ENCODE measurements around the gene RNH1. TPM values are rescaled to one million over a fixed set of nuclear protein-coding genes. Genes with fewer than 3 reads are reported as not detected.
A peak's percentile ranks its signal among the peaks of the same experiment; 100 is the strongest.

RNH1 gene
- total RNA-seq, 4 donors from 2014 or later, result 138 to 197 (median 159) TPM

DNA sequence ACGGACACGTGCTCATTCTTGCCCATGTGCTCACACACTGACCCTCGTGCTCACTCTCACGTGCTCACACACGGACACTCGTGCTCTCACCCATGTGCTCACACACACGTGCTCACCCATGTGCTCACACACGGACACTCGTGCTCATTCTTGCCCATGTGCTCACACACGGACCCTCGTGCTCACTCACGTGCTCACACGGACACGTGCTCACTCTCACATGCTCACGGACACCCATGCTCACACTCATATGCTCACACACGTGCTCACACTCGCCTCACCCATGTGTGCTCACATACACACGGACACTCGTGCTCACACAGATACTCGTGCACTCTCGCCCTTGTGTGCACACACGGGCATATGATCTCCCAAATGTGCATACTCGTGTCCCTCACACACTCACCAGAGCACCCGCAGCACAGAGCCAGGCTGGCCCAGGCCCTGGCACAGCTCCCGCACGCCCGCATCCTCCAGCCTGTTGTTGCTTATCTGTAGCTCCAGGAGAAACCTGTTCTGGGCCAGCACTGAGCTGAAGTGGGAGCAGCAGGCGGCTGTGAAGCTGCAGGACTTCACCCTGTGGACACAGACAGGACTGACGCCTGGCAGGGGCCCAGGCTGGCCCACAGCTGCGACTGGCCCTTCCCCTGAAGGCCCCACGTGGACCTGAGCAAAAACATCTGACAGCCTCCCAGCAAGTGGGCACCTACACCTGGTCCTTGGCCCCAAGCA is 9.3 kb downstream of the RNH1 start:
- DNase-seq (no peak), ATAC-seq (no peak)
- Histone ChIP-seq H3K27ac (no peak overlapping the region), H3K27me3 (no peaks in the 10 kb centered on the region), H3K9me3 (no peaks in the 10 kb centered on the region), H3K4me3 (no peak overlapping the region), H3K4me1 (no peaks in the 10 kb centered on the region), H3K36me3 (peaks cover 4 to 81% of the 10 kb centered on the region in 2 donors)
- intact Hi-C loops (cut with DNase I; ENCODE audit: low total_unique reads), result no loop called here
- in situ Hi-C loops (cut with MboI; ENCODE audit: low sequenced_read_pairs in 4 of 4), result no loop called here
- TF ChIP-seq, protein P1, sequence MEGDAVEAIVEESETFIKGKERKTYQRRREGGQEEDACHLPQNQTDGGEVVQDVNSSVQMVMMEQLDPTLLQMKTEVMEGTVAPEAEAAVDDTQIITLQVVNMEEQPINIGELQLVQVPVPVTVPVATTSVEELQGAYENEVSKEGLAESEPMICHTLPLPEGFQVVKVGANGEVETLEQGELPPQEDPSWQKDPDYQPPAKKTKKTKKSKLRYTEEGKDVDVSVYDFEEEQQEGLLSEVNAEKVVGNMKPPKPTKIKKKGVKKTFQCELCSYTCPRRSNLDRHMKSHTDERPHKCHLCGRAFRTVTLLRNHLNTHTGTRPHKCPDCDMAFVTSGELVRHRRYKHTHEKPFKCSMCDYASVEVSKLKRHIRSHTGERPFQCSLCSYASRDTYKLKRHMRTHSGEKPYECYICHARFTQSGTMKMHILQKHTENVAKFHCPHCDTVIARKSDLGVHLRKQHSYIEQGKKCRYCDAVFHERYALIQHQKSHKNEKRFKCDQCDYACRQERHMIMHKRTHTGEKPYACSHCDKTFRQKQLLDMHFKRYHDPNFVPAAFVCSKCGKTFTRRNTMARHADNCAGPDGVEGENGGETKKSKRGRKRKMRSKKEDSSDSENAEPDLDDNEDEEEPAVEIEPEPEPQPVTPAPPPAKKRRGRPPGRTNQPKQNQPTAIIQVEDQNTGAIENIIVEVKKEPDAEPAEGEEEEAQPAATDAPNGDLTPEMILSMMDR (IDR thresholded peaks at IDR 0.05 in 4 of 5, conservative IDR thresholded peaks at IDR 0.05 in 1 of 5), result no peak
- TF ChIP-seq POLR2A (IDR thresholded peaks at IDR 0.05), result no peak

DNA sequence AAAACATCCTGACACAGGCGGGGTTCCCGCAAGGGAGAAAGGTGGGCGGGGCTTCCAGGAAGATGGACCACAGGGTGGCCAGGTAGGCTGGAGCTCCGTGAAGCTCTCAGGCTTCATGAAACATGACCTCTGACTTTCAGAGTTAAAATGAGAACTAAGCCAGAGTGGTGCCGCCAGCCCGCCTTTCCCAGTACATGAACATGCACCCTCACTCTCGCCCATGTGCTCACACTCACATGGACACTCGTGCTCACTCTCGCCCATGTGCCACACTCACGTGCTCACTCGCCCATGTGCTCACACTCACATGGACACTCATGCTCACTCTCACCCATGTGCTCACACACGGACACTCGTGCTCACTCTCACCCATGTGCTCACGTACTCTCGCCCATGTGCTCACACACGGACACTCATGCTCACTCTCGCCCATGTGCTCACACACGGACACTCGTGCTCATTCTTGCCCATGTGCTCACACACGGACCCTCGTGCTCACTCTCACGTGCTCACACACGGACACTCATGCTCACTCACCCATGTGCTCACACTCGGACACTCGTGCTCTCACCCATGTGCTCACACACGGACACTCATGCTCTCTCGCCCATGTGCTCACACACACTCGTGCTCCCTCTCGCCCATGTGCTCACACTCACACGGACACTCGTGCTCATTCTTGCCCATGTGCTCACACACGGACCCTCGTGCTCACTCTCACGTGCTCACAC is 10.0 kb downstream of the RNH1 start:
- H3K4me1 ChIP-seq, result no peaks in the 10 kb centered on the region
- no peak overlapping the region for H3K27ac ChIP-seq
- H3K9me3 ChIP-seq, result no peaks in the 10 kb centered on the region
- no peaks in the 10 kb centered on the region for H3K27me3 ChIP-seq
- no peak overlapping the region for H3K4me3 ChIP-seq
- no peak for DNase-seq
- H3K36me3 ChIP-seq, result peaks cover 4 to 81% of the 10 kb centered on the region in 2 donors
- no peak for ATAC-seq
- intact Hi-C loops (cut with DNase I; ENCODE audit: low total_unique reads) (no loop called here), in situ Hi-C loops (cut with MboI; ENCODE audit: low sequenced_read_pairs in 4 of 4) (no loop called here)
- no peak for TF ChIP-seq POLR2A (IDR thresholded peaks at IDR 0.05)
- TF ChIP-seq, protein P1 (IDR thresholded peaks at IDR 0.05 in 4 of 5, conservative IDR thresholded peaks at IDR 0.05 in 1 of 5), result no peak

DNA sequence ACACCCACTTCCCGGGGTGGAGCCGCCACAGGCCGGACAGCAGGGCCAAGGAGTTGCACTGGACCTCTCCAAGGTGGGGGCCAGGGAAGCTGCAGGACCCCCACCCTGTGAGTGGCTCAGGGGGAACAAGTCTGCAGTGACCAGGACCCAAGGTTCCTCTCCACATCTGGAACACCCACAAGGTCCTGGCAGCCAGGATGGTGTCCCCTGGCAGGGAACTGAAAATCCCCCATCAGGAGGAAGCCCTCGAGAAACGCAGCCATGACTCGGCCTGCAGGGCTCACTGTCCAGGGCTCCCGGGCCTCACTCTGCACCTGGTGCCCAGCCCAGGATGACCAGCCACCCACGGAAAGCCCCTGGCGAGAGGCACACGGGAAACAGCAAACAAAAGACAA is 11.5 kb downstream of the RNH1 start:
- no peaks in the 10 kb centered on the region for H3K9me3 ChIP-seq
- H3K27ac ChIP-seq, result peak overlapping the region in 1 of 4 donors; percentile 31
- H3K4me1 ChIP-seq, result no peaks in the 10 kb centered on the region
- no peak overlapping the region for H3K4me3 ChIP-seq
- ATAC-seq (no peak), DNase-seq (no peak)
- in situ Hi-C loops (cut with MboI; ENCODE audit: low sequenced_read_pairs in 4 of 4), result no loop called here
- TF ChIP-seq POLR2A (IDR thresholded peaks at IDR 0.05), result no peak
- TF ChIP-seq, protein P1 (IDR thresholded peaks at IDR 0.05 in 4 of 5, conservative IDR thresholded peaks at IDR 0.05 in 1 of 5), result no peak
- H3K27me3 ChIP-seq, result no peaks in the 10 kb centered on the region
- intact Hi-C loops (cut with DNase I; ENCODE audit: low total_unique reads), result no loop called here
- peaks cover 4 to 76% of the 10 kb centered on the region in 2 donors for H3K36me3 ChIP-seq

DNA sequence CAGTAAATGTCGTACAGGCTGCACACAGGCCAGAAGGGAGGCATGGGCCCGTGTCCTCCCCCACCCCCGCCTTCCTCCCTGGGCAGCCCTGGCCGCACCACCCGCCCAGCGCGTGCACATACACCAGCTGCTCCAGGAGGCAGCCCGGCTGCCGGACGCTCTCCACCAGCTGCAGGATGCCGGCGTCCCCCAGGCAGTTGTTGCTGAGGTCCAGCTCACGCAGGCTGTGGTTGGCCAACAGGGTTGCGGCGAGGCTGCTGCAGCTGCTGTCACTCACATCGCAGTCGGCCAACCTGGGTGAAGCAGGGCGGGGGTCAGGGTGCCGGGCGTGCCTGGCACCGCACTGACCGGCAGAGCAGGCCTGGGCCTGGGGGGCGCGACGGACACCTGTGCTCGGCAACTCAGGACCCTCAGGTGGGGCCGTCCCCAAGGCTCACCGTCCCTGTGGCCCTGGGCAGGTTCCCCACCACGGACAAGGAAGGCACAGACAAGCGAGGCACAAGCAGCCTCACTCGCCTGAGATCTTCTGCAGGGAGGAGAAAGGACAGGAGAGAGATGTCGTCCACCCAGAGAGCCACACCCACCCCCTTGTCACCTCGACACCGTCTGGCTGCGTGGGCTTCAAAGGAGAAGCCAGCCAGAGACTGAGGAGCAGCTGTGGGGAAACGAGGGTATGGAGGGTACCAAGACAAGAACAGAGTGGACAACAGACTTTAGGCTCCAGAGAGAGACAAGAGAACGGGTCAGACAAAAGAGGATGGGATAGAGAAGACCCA is 12.1 kb downstream of the RNH1 start:
- H3K36me3 ChIP-seq, result peaks cover 4 to 76% of the 10 kb centered on the region in 2 donors
- DNase-seq (peak in 1 of 2 donors; percentile 54), ATAC-seq (peak in 1 of 2 donors; percentile 59)
- H3K4me3 ChIP-seq, result no peak overlapping the region
- TF ChIP-seq, protein P1 (IDR thresholded peaks at IDR 0.05 in 4 of 5, conservative IDR thresholded peaks at IDR 0.05 in 1 of 5), result no peak
- TF ChIP-seq POLR2A (IDR thresholded peaks at IDR 0.05), result no peak
- in situ Hi-C loops (cut with MboI; ENCODE audit: low sequenced_read_pairs in 4 of 4) (no loop called here), intact Hi-C loops (cut with DNase I; ENCODE audit: low total_unique reads) (no loop called here)
- no peaks in the 10 kb centered on the region for H3K9me3 ChIP-seq
- no peaks in the 10 kb centered on the region for H3K27me3 ChIP-seq
- peak overlapping the region in 1 of 4 donors; percentile 31 for H3K27ac ChIP-seq
- no peaks in the 10 kb centered on the region for H3K4me1 ChIP-seq
